Endodermal cell (in vitro differentiated cells): ENCODE measurements around the gene CCM2. TPM values are rescaled to one million over a fixed set of nuclear protein-coding genes. Genes with fewer than 3 reads are reported as not detected.

Source experiments
- DNase-seq: peaks from one replicate; pipeline ENCODE4 v3.0.0-alpha.2; 2017
- H3K27ac ChIP-seq: 2 replicates; pipeline ENCODE4 v1.5.1; 2013; ENCODE audit warnings: mild to moderate bottlenecking, low read depth, low read length, moderate library complexity
- H3K27me3 ChIP-seq: 2 replicates; pipeline ENCODE4 v1.6.1; 2013; ENCODE audit warnings: mild to moderate bottlenecking, low read length, moderate library complexity; ENCODE audit not compliant: insufficient read depth, control insufficient read depth, poor library complexity, severe bottlenecking
- H3K36me3 ChIP-seq: 2 replicates; pipeline ENCODE4 v1.7.0; 2013; ENCODE audit warnings: mild to moderate bottlenecking, low read length, moderate library complexity; ENCODE audit not compliant: control insufficient read depth, insufficient read depth
- H3K4me1 ChIP-seq: one replicate; pipeline ENCODE4 v1.7.0; 2013; ENCODE audit warnings: low read length; ENCODE audit not compliant: control insufficient read depth, insufficient read depth
- H3K4me3 ChIP-seq: 2 replicates; pipeline ENCODE4 v1.5.1; 2013; ENCODE audit warnings: mild to moderate bottlenecking, low read length, moderate library complexity
- H3K9ac ChIP-seq: 2 replicates; pipeline ENCODE4 v1.6.1; 2013; ENCODE audit warnings: mild to moderate bottlenecking, low read length, moderate library complexity; ENCODE audit not compliant: poor library complexity, severe bottlenecking; ENCODE audit errors: extremely low read depth
- H3K9me3 ChIP-seq: 2 replicates; pipeline ENCODE4 v1.6.1; 2013; ENCODE audit warnings: mild to moderate bottlenecking, low read length, moderate library complexity; ENCODE audit not compliant: control insufficient read depth
- H3K27ac Mint-ChIP-seq: 2 replicates; pipeline ENCODE4 v1.8.0; 2020; ENCODE audit warnings: mixed read lengths
- H3K27me3 Mint-ChIP-seq: 2 replicates; pipeline ENCODE4 v1.8.0; 2021; ENCODE audit warnings: mild to moderate bottlenecking, mixed read lengths; ENCODE audit not compliant: insufficient read depth
- H3K36me3 Mint-ChIP-seq: 2 replicates; pipeline ENCODE4 v1.8.0; 2020; ENCODE audit warnings: low read depth, mixed read lengths
- H3K4me1 Mint-ChIP-seq: 2 replicates; pipeline ENCODE4 v1.8.0; 2020; ENCODE audit warnings: mixed read lengths
- H3K4me3 Mint-ChIP-seq: 2 replicates; pipeline ENCODE4 v1.8.0; 2020; ENCODE audit warnings: mild to moderate bottlenecking, moderate library complexity, mixed read lengths
- H3K9me3 Mint-ChIP-seq: 2 replicates; pipeline ENCODE4 v1.8.0; 2020; ENCODE audit warnings: mild to moderate bottlenecking, mixed read lengths
- WGBS, 2 experiments: methylation state at CpG; one replicate each; pipeline versions ENCODE4 v1.1.5 to v1.1.7; 2013; ENCODE audit warnings: missing lambda C conversion rate in 2 of 2, mixed read lengths in 1 of 2; ENCODE audit not compliant: insufficient coverage in 1 of 2, insufficient read length in 1 of 2; 5-methylcytosine and 5-hydroxymethylcytosine counted together
- total RNA-seq, 2 donors: library from RNA; stranded (reverse); fragmentation: NEBNext Ultra II Directional in 1 of 2; extraction: Animal tissue kit (Norgen Biotek cat#: 25700) in 1 of 2; gene quantifications; 2 replicates in 1 of 2; 3 replicates in 1 of 2; pipeline ENCODE4 v1.2.1, GENCODE V29; 2021
- TF ChIP-seq, protein P1 (sequence below): fragments of 200-600 bp; sonication (generic); conservative IDR thresholded peaks from 2 replicates; pipeline ENCODE4 v1.5.0; 2021; ENCODE audit warnings: antibody characterized with exemption, mild to moderate bottlenecking

The CCM2 gene
- total RNA-seq, 2 donors from 2014 or later: 37.4 to 38.1 TPM

DNA sequence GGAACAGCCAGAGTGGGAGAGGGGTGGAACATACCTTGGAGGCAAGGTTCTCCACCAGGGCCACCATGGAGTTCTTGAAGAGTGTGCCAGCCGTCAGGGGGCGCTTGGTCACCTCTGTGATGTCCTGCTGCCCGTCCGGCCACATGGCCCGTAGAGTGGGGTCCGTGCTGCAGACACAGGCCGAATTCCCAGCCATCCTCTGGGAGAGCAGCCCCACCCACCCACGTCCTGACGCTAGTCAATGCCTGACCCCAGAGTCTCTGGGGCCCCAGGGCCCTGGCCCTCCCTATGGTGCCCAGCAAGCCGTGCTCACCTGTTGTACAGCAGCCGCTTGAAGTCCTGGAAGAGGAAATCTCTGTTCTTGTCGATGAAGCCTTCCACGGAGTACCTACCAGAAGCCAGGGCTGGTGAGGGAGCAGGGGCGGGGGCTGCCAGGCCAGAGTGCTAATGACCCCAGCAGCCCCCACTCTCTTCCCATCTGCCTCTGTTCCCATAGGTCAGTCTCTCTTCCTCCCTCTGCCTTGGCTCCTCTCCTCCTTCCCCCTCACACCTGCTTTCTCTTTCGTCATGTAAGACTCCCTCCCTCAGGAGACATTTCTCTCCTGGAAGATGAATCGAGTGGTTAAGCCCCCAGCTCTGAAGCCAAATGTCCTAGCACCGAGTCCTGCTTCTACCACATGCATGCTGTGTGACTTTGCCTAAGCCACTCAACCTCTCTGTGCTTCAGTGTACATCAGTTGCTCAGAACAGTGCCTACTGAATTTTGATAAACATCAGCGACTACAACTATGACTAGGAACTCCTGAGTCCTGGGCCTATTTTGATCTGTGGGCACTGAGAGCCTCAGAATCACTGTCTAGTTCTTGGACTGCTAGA, 32.2 kb upstream of the CCM2 start:
- H3K4me1 Mint-ChIP-seq: no peaks in the 10 kb centered on the region
- H3K9me3 Mint-ChIP-seq: no peaks in the 10 kb centered on the region
- Histone ChIP-seq H3K36me3 (no peaks in the 10 kb centered on the region), H3K9ac (no peak overlapping the region), H3K4me3 (no peak overlapping the region), H3K27me3 (peaks cover 16% of the 10 kb centered on the region), H3K27ac (no peak overlapping the region), H3K4me1 (no peaks in the 10 kb centered on the region), H3K9me3 (no peaks in the 10 kb centered on the region)
- peaks cover 12% of the 10 kb centered on the region for H3K27me3 Mint-ChIP-seq
- peak; percentile 85 for DNase-seq
- H3K4me3 Mint-ChIP-seq: no peak overlapping the region
- WGBS, 2 experiments: 80 to 85% methylated on average over 16 to 18 of the region's 18 CpGs
- no peaks in the 10 kb centered on the region for H3K36me3 Mint-ChIP-seq
- peak overlapping the region; percentile 13 for H3K27ac Mint-ChIP-seq
- TF ChIP-seq, protein P1, sequence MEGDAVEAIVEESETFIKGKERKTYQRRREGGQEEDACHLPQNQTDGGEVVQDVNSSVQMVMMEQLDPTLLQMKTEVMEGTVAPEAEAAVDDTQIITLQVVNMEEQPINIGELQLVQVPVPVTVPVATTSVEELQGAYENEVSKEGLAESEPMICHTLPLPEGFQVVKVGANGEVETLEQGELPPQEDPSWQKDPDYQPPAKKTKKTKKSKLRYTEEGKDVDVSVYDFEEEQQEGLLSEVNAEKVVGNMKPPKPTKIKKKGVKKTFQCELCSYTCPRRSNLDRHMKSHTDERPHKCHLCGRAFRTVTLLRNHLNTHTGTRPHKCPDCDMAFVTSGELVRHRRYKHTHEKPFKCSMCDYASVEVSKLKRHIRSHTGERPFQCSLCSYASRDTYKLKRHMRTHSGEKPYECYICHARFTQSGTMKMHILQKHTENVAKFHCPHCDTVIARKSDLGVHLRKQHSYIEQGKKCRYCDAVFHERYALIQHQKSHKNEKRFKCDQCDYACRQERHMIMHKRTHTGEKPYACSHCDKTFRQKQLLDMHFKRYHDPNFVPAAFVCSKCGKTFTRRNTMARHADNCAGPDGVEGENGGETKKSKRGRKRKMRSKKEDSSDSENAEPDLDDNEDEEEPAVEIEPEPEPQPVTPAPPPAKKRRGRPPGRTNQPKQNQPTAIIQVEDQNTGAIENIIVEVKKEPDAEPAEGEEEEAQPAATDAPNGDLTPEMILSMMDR: peak; percentile 77

- DNase-seq: no peak
- no peak overlapping the region for H3K4me3 ChIP-seq
- no peaks in the 10 kb centered on the region for H3K4me1 ChIP-seq
- H3K27me3 ChIP-seq: peaks cover 2% of the 10 kb centered on the region
- no peaks in the 10 kb centered on the region for H3K36me3 ChIP-seq
- H3K4me1 Mint-ChIP-seq: no peaks in the 10 kb centered on the region
- H3K27me3 Mint-ChIP-seq: peaks cover 3% of the 10 kb centered on the region
- H3K9me3 ChIP-seq: no peaks in the 10 kb centered on the region
- H3K27ac Mint-ChIP-seq: no peak overlapping the region
- no peaks in the 10 kb centered on the region for H3K36me3 Mint-ChIP-seq
- no peaks in the 10 kb centered on the region for H3K9me3 Mint-ChIP-seq
- no peak overlapping the region for H3K4me3 Mint-ChIP-seq
- H3K9ac ChIP-seq: no peak overlapping the region
- WGBS, 2 experiments: 82 to 92% methylated on average over 7 to 11 of the region's 11 CpGs
- no peak overlapping the region for H3K27ac ChIP-seq
- TF ChIP-seq, protein P1: no peak
Observed at GRCh38 chr7:44969049-44969700, 30.8 kb upstream of the CCM2 start.

DNA sequence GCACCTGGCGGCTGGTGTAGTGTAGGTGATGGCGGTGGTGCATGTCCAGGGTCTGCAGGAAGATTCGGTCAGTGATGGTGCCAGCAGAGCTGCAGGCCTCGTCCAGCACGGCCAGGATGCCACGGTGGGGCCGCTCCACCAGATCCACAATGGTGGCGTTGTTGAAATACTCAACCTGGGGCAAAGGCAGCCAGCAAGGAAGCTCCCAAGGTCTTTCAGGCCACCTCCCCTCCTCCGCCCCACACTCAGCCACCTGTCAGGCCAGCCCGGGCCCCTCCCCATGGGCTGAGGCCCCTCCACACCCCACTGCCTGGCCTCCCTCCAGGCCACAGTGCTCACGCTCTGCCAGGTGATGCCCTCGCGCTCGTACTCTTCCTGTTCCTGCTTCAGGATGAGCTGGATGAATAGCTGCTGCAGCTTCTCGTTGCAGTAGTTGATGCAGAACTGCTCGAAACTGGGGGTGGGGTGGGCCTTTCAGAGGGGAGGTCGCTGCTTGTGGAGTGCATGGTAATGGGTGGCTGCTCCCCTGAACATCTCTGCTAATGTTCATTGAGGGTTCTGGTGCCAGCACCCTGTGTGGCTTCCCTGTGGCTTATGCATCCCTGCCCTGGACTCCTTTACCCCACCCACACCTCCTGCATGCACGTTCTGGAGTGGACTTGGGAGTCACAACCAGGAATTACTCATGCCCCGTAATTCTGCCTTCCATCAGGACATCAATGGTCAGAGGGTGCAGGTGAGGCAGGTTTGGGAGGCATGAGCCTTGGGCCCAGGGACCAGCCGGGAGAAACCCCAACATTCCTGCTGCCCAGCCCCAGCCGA, 30.1 kb upstream of the CCM2 start:
- 88% methylated on average over 11 to 21 of the region's 21 CpGs for WGBS, 2 experiments
- Histone ChIP-seq H3K4me1 (no peaks in the 10 kb centered on the region), H3K27ac (no peak overlapping the region), H3K36me3 (no peaks in the 10 kb centered on the region), H3K9ac (no peak overlapping the region), H3K4me3 (no peak overlapping the region), H3K9me3 (no peaks in the 10 kb centered on the region), H3K27me3 (no peaks in the 10 kb centered on the region)
- no peak overlapping the region for H3K4me3 Mint-ChIP-seq
- TF ChIP-seq, protein P1: no peak
- no peaks in the 10 kb centered on the region for H3K36me3 Mint-ChIP-seq
- DNase-seq: peak; percentile 37
- no peaks in the 10 kb centered on the region for H3K9me3 Mint-ChIP-seq
- H3K4me1 Mint-ChIP-seq: no peaks in the 10 kb centered on the region
- no peaks in the 10 kb centered on the region for H3K27me3 Mint-ChIP-seq
- no peak overlapping the region for H3K27ac Mint-ChIP-seq
